Measurements from ENCODE around the gene IGFBP7. TPM values are rescaled to one million over a fixed set of nuclear protein-coding genes. Genes with fewer than 3 reads are reported as not detected.
A peak's percentile ranks its signal among the peaks of the same experiment; 100 is the strongest.

The IGFBP7 gene
- total RNA-seq, 1 experiment from 2014 or later, result 173 TPM

DNA sequence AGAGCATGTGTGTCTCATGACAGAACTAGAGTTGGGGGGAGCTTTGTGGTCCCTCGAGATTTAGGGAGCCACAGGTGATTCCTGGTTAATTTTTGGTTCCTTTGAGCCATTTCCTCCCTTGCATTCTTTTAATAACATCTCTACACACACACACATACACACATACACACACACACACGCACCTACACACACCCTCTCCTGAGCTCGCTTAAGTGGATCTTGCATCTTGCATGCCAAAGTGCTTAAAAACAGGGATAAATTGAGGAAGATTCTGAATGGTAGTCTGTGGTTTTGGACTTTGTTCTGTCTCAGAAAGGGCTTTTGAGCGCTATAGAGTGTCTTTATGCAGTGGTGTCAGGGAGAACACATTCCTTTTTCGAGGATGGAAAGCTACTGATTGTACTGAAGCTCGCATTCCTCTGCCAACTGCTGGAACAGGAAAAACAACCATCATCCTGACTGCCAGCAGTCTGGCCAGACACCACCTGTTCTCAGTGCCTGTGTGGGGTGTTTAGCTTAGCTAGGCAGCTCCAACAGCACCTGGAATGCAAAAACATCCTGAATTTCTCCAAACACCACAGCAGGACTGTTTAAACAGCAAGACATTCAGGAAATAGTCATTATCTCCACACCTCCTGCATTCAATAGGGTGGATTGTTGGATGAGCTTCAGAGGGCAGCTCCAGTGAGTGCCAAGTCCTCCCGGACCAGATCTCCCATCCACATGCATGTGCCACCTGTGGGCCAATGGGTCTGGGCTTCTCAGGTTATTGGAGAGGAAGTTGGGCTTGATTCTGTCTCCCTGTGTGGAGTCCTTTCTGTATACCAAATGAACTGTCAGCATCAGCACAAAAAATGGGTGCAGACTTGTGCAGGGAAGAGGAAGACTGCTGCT, 21.9 kb upstream of the IGFBP7 start:
- no peak for DNase-seq (ENCODE audit: low read depth)

DNA sequence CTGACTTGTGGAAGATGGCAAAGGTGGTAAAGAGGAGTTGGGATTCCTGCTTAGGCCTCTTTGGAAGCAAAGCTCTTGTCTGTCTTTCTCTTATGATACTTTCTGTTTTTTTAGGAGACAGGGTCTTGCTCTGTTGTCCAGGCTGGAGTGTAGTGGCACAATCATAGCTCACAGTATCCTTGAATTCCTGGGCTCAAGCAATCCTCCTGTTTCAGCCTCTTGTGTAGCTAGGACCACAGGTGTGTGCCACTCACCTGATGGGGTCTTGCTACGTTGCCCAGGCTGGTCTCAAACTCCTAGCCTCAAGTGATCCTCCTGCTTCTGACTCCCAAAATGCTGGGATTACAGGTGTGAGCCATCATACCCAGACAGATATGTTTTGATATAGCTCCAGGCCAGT, 19.3 kb upstream of the IGFBP7 start:
- DNase-seq (ENCODE audit: low read depth), result no peak

DNA sequence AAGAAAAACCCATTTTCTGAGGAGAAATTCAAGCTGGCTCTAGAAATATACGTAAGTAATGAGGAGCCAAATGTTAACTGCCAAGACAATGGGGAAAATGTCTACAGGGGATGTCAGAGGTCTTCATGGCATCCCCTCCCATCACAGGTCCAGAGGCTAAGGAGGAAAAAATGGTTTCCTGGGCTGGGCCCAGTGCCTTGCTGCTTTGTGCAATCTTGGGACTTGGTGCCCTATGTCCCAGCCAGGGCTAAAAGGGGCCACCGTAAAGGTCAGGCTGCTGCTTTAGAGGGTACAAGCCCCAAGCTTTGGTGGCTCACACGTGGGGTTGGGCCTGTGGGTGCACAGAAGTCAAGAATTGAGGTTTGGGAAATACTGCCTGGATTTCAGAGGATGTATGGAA, 17.2 kb upstream of the IGFBP7 start:
- no peak for DNase-seq (ENCODE audit: low read depth)

DNA sequence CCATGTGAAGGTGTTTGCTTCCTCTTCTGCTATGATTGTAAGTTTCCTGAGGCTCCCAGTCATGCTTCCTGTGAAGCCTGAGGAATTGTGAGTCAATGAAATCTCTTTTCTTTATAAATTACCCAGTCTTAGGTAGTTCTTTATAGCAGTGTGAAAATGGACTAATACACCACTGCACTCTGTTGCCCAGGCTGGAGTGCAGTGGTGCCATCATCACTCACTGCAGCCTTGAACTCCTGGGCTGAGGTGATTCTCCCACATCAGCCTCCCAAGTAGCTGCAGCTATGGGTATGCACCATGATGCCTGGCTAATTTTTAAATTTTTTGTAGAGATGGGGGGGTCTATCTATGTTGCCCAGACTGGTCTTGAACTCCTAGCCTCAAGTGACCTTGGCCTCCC, 15.8 kb upstream of the IGFBP7 start:
- no peak for DNase-seq (ENCODE audit: low read depth)

DNA sequence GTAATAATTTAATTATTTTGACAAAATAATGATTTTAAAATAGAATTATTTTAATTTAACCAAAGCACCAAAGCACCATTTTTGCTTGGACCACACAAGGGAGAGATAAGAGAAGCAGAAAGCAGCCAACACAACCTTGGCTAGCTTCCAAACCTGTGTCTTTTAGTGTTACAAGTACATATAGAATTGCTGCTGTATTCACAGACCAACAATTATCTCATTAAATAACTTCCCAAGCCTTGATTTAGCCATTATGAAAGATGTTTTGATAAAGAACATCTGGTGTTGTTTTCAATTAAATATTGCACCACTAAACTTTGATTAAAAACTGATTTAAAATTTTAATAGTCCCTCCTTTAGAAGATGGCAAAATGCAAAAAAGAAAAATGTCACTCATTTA, 14.0 kb upstream of the IGFBP7 start:
- DNase-seq (ENCODE audit: low read depth), result no peak

DNA sequence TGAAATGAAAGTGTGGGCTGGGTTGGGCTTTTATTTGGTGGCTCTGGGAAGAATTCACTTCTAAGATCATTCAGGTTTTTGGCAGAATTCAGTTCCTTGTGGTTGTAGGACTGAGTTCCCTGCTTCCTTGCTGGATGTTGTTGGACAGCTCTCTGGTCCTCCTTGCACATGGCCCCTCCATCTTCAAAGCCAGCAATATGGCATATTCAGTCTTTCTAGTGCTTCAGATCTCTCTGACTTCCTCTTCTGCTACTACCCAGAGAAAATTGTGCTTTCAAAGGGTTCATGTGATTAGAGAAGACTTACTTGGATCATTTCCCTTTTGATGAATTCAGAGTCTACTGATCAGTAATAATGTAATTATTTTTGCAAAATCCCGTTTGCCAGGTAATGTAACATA, 12.8 kb upstream of the IGFBP7 start:
- no peak for DNase-seq (ENCODE audit: low read depth)

DNA sequence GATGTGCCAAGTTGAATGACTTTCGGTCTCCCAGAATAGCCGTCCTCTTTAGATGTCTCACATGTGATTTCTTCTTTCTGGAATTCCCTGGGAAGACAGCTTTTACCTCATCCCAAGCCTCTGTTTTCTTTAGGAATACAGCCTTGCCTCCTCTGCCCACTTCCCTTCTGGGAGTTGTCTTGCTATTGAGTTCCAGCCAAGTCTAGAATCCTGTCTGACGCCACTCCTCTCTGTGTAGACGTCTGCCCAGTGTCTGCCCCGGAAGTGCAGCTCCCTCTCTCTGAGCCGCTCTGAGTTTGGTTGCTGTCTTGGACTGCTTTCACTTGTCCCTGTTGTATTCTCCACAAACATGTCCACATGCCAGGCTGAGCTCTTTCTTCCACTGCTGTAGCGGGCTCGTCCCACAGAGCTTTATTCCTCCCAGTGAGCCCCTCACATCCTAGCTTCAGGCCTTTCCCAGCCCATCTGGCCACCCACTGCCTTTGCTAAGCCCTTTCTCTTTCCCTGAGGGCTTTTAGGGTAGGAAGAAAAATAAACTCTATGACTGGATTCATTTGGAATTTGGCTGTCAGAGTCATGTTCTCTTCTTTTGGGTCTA, 9.0 kb upstream of the IGFBP7 start:
- peak; percentile 82 for DNase-seq (ENCODE audit: low read depth)

DNA sequence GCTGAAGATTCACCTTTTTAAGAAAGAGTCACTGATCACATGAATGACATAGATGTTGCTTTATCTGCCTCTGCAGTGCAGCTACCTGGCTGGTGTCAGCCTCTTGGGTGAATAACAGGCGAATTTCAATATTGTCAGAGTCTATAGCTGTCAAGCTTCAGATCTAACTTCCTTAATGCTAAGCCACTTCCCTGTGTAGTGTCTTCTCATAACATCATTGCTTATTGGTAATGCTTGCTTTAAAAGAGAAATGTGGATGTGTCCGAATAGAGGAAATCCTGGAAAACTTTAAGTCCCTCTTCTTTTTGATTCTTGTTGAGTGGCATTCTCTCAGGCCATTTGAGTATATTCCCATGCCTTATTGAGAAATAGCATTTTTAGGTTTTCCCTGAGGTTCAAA, 7.3 kb upstream of the IGFBP7 start:
- no peak for DNase-seq (ENCODE audit: low read depth)

DNA sequence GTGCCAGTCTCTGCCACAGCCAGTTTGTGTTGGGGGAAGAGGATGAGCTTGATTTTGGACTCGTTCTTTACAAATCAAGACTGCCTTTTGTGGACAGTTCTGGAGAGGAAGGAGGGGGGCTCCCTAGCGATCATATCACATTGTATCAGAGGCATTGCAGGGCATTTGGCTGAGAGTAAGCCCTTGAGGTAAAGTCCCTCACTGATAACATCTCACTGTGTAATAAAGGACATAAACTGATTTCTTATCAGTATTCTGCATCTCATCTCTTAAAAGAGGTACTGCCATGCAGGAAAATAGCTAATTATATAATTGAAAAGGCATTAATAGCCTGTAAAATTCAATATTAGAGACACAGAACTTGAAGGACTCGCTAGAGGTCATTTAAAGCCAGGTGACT, 6.1 kb upstream of the IGFBP7 start:
- DNase-seq (ENCODE audit: low read depth), result no peak

DNA sequence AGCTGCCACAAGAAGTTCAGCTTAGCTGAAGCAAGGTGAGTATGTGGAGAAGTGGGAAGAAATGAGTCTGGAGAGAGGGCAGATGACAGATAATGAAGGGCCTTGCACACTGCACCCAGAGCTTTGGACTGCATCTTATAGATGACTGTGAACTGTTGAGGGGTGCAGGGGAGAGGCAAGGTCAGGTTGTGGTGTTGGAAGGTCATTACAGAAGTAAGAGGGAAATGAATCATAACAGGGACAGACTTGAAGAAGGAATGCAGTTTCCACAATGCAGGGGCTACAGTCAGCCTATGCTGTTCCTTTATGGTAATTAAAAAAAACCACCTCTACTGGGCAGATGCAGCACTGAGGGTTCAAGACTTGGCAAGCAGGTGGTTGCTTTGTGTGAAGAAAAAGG, 4.8 kb upstream of the IGFBP7 start:
- peak; percentile 36 for DNase-seq (ENCODE audit: low read depth)

DNA sequence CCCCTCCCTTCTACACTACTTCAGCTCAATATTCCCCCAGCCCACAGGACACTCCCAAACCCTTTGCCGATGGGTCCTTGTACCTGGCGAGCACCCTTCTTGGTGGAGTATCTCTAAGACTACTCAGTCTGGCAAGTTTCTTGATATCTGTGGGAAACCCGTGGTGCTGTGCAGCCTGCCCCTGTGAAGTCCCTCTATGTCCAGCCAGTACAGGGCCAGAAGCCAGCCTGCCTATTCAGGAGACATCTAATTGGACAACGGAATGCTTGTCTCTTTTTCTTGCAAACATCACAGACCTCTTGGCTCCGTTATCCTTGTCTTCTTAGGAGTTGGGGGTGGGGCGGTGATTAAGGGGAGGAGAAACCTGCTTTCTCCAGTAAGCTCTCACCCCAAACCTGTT, 3.7 kb upstream of the IGFBP7 start:
- DNase-seq (ENCODE audit: low read depth), result no peak

DNA sequence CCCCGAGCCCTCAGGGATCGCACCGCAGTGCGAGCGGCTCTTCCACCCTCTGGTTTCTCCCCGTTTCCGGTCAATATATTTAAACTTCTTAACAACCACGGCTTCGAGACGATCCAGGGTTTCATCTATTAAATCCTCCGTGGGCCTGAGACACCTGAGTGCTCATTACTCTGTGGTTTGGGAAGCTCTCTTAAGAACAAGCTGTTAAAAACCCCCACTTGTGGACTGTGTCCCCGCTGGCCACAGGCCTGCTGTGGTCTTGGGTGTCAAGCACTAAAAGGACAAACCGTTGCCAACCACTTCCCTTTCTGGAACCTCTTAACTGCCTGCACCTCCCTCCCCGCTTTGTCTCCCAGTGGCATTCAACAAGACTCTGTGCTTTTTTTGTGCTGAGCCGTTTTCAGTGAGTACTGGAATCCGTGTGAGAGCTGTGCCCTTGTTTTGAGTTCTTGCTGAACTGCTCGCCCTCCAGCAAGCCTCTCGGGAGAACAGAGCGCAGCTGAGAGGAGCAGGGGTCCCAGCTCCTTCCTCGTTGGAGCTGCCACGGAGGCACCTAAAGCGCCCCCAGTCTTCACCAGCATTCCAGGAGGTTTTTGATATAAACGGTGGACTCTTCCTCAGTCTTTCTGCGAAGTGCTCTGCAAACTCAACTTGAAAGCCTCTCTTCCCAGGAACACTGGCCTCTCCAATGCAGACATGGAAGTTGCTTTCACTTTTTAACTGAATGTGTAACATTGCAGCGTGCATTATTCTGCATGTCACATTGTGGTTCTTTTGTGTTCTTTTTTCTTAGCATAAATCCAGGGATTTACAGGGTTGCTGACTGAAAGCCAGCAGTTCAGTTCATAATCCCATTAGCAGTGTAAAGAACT, 691 bp upstream of the IGFBP7 start:
- DNase-seq (ENCODE audit: low read depth), result peak; percentile 64

DNA sequence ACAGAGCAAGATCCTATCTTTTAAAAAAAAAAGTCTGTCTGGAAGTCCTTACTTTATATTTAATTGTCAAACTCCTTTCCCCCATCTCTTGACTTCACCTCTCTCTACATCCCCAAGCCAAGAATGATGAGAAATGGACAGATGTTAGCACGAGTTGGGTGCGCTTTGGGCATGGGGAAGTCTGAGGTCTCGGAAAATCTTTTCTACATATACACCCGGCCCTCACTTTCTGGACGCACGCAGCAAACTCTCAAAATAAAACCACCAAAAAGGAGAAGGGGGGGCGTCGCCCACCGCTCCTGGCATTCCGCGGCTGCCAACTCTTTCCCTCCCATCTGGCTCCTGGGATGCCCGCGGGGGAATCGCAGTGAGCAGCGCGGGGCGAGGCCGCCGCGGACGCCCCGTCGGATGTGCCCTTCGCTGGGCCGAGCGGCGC, 756 bp downstream of the IGFBP7 start:
- DNase-seq (ENCODE audit: low read depth), result no peak

DNA sequence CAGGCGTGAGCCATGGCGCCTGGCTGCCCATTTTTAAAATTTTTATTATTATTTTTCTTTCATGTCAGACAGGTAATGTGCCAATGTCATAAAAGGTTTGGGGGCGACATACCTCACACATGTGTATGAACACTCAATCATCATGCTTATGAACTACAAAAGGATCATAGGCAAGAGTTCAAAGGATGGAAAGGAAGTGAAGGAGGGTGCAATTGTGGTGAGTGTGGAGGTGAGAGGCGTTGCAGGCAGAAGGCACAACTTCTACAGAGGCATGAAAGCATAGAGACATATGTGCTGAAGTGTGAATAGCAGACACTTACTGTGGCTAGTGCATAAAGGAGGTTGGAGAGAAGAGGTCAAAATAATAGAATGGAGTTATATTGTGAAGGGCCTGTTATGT, 4.0 kb downstream of the IGFBP7 start:
- no peak for DNase-seq (ENCODE audit: low read depth)

DNA sequence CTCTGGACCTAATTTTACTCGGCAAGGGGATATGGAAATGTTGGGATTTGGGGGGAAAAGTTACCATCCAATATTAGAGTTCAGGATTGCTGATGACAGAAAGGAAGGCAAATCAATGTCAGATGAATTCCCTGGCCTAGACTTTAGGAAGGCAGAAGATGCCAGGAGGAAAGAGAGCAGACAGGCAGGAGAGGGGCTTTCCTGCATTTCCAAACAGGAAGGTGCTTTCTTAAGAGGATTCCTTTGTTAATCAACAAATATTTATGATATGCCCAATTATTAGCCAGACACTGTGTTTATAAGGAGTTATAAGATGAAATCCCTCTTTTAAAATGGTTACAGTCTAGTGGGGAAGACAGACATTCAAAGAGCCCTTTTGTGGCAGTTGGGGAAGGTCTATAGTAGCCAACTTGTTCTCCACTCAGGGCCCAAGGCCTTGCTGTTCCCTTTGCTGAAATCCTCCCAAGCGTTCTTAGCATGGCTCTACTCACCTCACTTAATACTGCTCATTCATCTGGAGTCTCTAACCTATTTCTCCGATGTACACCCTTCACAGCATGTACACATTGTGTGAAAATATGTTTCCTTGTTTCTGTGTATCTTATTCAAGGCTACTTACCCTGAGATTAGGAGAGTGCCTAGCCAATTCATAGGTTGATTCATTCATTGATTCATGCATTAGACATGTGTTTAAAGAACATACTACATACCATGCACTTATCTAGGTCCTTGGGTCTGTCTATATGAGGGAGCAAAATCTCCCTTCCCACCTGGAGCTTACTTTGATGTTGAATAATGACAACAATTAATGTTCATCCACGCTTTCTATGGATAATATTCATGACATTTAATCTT, 5.3 kb downstream of the IGFBP7 start:
- no peak for DNase-seq (ENCODE audit: low read depth)

DNA sequence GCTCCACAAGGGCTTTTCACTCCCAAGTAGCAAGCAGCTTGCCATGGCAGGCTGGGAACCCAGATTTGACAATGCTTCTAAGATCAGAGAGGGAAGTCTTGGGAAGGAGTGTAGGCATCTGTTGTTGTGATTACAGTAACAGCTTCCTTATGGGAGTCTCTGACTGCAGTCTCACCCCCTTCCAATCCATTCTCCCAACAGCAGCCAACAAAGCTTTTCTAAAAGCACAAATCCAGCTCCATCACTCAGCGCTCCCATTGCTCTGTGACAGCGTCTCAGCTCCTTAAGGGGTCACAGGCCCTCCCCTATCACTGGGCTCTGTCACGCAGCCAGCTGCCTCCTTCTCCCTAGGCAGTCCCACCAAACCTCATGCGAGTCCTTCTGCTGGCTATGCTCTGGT, 7.1 kb downstream of the IGFBP7 start:
- no peak for DNase-seq (ENCODE audit: low read depth)

DNA sequence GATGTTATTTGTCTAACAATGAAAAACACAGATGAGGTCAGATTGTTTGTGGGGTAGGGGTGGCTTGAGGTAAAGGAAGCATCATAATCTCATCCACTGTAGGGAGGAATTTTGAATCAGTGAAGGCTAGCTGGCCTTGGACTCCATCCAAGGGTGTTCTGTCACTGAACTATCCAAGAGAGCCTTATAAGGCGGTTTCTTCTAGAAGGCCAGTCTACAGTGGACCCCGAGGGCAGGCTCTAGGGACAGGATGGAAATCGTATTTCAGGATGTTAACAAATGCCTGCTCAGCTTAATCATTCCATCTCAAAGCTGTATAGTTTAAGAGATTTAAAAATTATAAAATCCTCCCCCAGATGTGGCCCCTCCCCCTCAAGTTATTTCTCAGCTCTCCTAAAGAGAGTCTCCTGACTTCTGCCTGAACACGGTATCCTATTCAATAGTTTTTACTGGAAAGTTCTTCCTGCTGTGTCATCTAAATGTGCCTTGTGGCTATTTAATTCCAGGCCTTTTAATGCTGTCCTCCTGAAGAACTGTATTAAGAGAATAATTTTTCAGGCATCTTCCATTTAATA, 8.0 kb downstream of the IGFBP7 start:
- DNase-seq (ENCODE audit: low read depth), result peak; percentile 64

DNA sequence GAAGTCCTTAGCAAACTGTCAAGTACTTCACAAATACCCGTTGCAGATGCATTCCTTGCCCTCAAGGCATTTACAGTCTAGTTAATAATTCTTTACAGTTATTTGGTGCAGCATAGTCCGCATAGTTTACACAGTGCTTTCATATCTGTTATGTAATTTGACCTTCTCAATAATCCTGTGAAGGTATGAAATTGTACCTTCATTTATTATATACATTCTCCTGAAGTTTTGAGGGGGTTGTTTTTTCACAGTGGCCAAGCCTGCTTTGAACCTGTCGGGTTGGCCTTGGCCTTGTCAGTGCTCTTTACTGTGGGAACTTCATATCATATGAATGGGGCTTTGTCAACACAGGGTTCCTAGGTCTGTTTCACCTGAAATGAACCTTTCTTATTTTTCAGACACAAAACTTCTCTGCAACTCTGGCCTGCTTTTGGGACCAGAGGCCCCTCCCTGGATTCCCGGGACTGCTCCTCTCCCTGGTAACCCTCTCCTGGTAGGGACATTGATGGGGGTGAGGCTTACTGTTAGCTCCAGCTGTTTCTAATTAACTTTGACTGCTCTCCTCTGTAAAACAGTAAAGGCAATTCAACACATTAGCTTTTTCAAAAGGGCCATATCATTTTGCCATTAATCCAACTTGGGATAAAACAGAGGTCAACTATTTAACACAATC, 9.1 kb downstream of the IGFBP7 start:
- no peak for DNase-seq (ENCODE audit: low read depth)

DNA sequence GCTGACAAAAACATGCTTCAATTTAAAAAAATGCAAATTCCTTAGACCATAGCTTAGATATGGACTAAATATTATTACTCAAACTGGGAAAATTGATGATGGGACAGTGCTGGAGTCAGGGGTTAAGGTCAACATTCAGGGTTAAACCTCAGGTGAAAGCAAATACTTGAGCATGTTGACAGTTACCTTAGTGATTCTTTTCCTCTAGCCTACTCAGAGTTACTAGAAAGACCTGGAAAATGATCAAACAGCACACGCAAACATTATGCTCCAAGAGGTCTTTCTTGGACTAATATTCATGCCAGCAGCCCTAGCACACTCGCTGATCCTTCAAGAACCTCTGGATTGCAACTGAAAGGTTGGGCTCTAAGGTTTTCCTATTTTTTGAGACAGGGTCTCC, 10.8 kb downstream of the IGFBP7 start:
- DNase-seq (ENCODE audit: low read depth), result no peak

DNA sequence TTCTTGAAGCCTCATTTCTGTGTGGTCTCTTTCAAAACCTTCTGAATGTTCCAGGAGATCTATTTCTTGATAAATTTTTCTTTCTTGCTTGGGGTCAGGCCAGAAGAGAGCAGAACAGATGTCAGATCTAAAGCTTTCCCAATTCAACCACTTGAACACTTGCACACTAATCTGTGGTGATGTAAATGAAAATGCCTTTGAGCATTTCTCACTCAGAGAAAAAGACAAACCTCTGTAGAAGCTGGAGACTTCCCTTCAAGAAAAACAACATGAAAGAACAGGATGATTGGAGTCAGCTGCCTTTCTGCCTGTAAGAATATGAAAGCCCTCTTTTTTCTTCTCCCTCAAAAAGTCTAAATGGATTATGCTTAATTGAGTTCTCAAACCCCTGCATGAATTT, 11.2 kb downstream of the IGFBP7 start:
- no peak for DNase-seq (ENCODE audit: low read depth)

DNA sequence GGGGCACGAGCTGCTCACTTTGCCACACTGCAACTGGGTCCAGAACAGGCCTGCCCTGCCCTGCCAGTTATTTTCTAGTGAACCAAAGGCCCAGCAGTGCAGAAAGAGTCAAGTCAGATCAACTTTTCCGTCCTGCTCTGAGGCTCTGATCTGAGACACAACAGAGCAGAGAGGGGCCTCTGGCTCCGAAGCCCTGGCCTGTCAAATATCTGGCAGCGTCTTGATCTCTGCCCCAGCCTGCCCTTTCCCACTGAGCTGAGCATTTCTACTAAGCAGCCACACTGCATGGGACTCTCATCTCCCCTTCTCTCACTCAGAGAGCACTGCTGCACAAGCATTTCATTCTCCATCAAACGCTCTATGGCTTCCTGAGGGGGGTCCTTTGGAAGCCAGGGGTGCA, 11.8 kb downstream of the IGFBP7 start:
- DNase-seq (ENCODE audit: low read depth), result no peak
